K562 (cell line): ENCODE measurements around the gene PTPN18. TPM values are rescaled to one million over a fixed set of nuclear protein-coding genes. Genes with fewer than 3 reads are reported as not detected.

Source experiments
- BRD4 ChIP-seq: fragments of 200-600 bp; sonication (generic); IDR thresholded peaks from 2 replicates; pipeline ENCODE4 v1.6.1; 2017; ENCODE audit warnings: inconsistent platforms
- ESRRA ChIP-seq: fragments of 450-650 bp; IDR thresholded peaks from 2 replicates; pipeline ENCODE4 v1.6.1; 2014; ENCODE audit warnings: low read depth, mild to moderate bottlenecking, moderate library complexity, borderline replicate concordance
- GATA2 ChIP-seq: sonication (generic); formaldehyde crosslinking; IDR thresholded peaks from 2 replicates; pipeline ENCODE4 v1.4.0; 2020; ENCODE audit warnings: mild to moderate bottlenecking, missing genetic modification reagents
- HDAC6 ChIP-seq: IDR thresholded peaks from 2 replicates; pipeline ENCODE4 v1.6.1; 2012; ENCODE audit warnings: low read depth, mild to moderate bottlenecking, control low read depth, inconsistent platforms, low read length, moderate library complexity
- HMG20A ChIP-seq: fragments of 450-650 bp; formaldehyde crosslinking; conservative IDR thresholded peaks from 2 replicates; pipeline ENCODE4 v1.4.0; 2020; ENCODE audit warnings: mild to moderate bottlenecking, mixed read lengths
- HNRNPUL1 ChIP-seq: fragments of 200-400 bp; formaldehyde crosslinking; IDR thresholded peaks from 2 replicates; pipeline ENCODE4 v1.6.1; 2017; ENCODE audit warnings: low read length
- JUN ChIP-seq, 2 experiments: sonication (generic) in 1 of 2; formaldehyde crosslinking in 1 of 2; IDR thresholded peaks; 2 replicates each; pipeline versions ENCODE4 v1.6.1 to v1.8.0; 2012 to 2022; ENCODE audit warnings: borderline replicate concordance in 2 of 2, mild to moderate bottlenecking in 2 of 2, improper control_type of control experiment in 1 of 2, low read depth in 1 of 2, low read length in 1 of 2, missing genetic modification reagents in 1 of 2
- KLF13 ChIP-seq: fragments of 450-650 bp; IDR thresholded peaks from 2 replicates; pipeline ENCODE4 v1.6.1; 2016; ENCODE audit warnings: missing genetic modification characterization, low read depth, mild to moderate bottlenecking, missing compliant biosample characterization, moderate library complexity, borderline replicate concordance
- MLLT1 ChIP-seq, 2 experiments: fragments of 450-650 bp; IDR thresholded peaks; 2 replicates each; pipeline ENCODE4 v1.6.1; 2016
- NEUROD1 ChIP-seq: fragments of 150-350 bp; IDR thresholded peaks from 2 replicates; pipeline ENCODE4 v1.6.1; 2014; ENCODE audit warnings: borderline replicate concordance, low read length, low read depth; ENCODE audit not compliant: partially characterized antibody
- PHB2 ChIP-seq: fragments of 450-650 bp; IDR thresholded peaks from 2 replicates; pipeline ENCODE4 v1.6.1; 2017; ENCODE audit warnings: low read depth
- POLR2H ChIP-seq: IDR thresholded peaks from 2 replicates; pipeline ENCODE4 v1.6.1; 2016; ENCODE audit warnings: missing genetic modification characterization, low read depth, mild to moderate bottlenecking, control low read depth, missing compliant biosample characterization, moderate library complexity
- SMARCE1 ChIP-seq: fragments of 450-650 bp; IDR thresholded peaks from 2 replicates; pipeline ENCODE4 v1.7.1; 2016; ENCODE audit warnings: mild to moderate bottlenecking
- SPI1 ChIP-seq: IDR thresholded peaks from 2 replicates; pipeline ENCODE4 v1.6.1; 2011; ENCODE audit warnings: low read depth, low read length, control low read depth, borderline replicate concordance
- TRIM25 ChIP-seq: fragments of 450-650 bp; IDR thresholded peaks from 2 replicates; pipeline ENCODE4 v1.7.0; 2016; ENCODE audit warnings: borderline replicate concordance
- XRCC3 ChIP-seq: fragments of 450-650 bp; IDR thresholded peaks from 2 replicates; pipeline ENCODE4 v1.6.1; 2017; ENCODE audit warnings: mild to moderate bottlenecking, moderate library complexity
- ZKSCAN3 ChIP-seq: fragments of 250-450 bp; sonication (Bioruptor Pico); IDR thresholded peaks from 2 replicates; pipeline ENCODE4 v1.4.0; 2020
- ZNF174 ChIP-seq: fragments of 250-450 bp; sonication (Bioruptor Pico); IDR thresholded peaks from 2 replicates; pipeline ENCODE4 v1.4.0; 2020; ENCODE audit warnings: mild to moderate bottlenecking
- ZNF609 ChIP-seq: sonication (generic); formaldehyde crosslinking; IDR thresholded peaks from 2 replicates; pipeline ENCODE4 v1.8.1; 2023; ENCODE audit warnings: missing genetic modification reagents, mild to moderate bottlenecking, borderline replicate concordance
- ZNF76 ChIP-seq: fragments of 250-450 bp; sonication (Bioruptor Pico); IDR thresholded peaks from 2 replicates; pipeline ENCODE4 v1.4.0; 2020; ENCODE audit warnings: mild to moderate bottlenecking, moderate library complexity, borderline replicate concordance
- polyA plus RNA-seq, 8 experiments: library from polyadenylated mRNA; depleted of rRNA in 4 of 8; stranded (reverse) in 5 of 8; unstranded in 3 of 8; fragments of >200 nt; fragmentation: Nextera tagmentation in 2 of 8; fragmentation: Illumina TruSeq in 1 of 8; extraction: Ambion mirVana in 2 of 8; extraction: Trizol in 1 of 8; gene quantifications; 2 replicates each; pipeline versions ENCODE4 v1.2.1 to v1.2.3, GENCODE V29; 2011 to 2014; ENCODE audit warnings: inconsistent platforms in 1 of 8, missing spikeins in 1 of 8
- total RNA-seq, 7 experiments: library from RNA; depleted of rRNA in 6 of 7; stranded (reverse); fragments of >200 nt in 6 of 7; fragmentation: Illumina TruSeq in 2 of 7; extraction: Trizol in 2 of 7; gene quantifications; 2 replicates each; pipeline versions ENCODE4 v1.2.1 to v1.2.3, GENCODE V29; 2011 to 2021; ENCODE audit warnings: low replicate concordance in 1 of 7

Gene PTPN18
- total and polyA plus RNA-seq, 9 of the 15 experiments (the other 6 are each of a cell fraction or from before 2014, with no cell fraction given) = 11.6 to 90.7 (median 49.6) TPM

GRCh38 chr2:130380096-130380934 lies 24.5 kb downstream of the PTPN18 start (continued):
- TF ChIP-seq MLLT1 (IDR thresholded peaks at IDR 0.05) (no peak), NEUROD1 (peak; percentile 46), GATA2 (peak; percentile 67), HDAC6 (no peak), ESRRA (no peak), PHB2 (no peak), SPI1 (no peak), ZNF609 (no peak), JUN (IDR thresholded peaks at IDR 0.05; ENCODE audit: borderline replicate concordance, low read depth, low read length) (no peak), JUN (CRISPR knock-in tag; IDR thresholded peaks at IDR 0.05; ENCODE audit: borderline replicate concordance) (no peak), SMARCE1 (peak; percentile 79), BRD4 (no peak), ZNF174 (CRISPR knock-in tag) (no peak), TRIM25 (no peak), KLF13 (tag) (no peak), XRCC3 (no peak), ZNF76 (CRISPR knock-in tag) (peak; percentile 52; the same call in 1 of the 2 replicates), ZKSCAN3 (CRISPR knock-in tag) (no peak), POLR2H (no peak), HMG20A (CRISPR knock-in tag) (no peak), HNRNPUL1 (no peak)
